ENCODE measurements around the gene TFAP2B.

- no peak for TF ChIP-seq CTCF (IDR thresholded peaks at IDR 0.05)
- no peak for TF ChIP-seq POLR2A (IDR thresholded peaks at IDR 0.05)
Measured at GRCh38 chr6:50823094-50823920, 4.6 kb downstream of the TFAP2B start.

Data from thyroid gland (tissue), 4 donors.